Occipital lobe (tissue), 1 donor: ENCODE results near the gene SUN5. TPM values are rescaled to one million over a fixed set of nuclear protein-coding genes. Genes with fewer than 3 reads are reported as not detected.

ENCODE experiments used
- total RNA-seq: library from RNA; depleted of rRNA; stranded (reverse); fragments of >200 nt; gene quantifications from one replicate; pipeline ENCODE4 v1.2.3, GENCODE V29; 2014

The SUN5 gene
- total RNA-seq, 1 donor from 2014 or later: not detected

Other genes with a start within 250 kb of the SUN5 start
- gene DNMT3B, start 242.0 kb downstream of the SUN5 start, total RNA-seq: 4.8 TPM
- 109 TPM for gene MAPRE1, start 184.5 kb downstream of the SUN5 start, total RNA-seq
- not detected for gene EFCAB8, start 145.5 kb downstream of the SUN5 start, total RNA-seq
- gene BPIFB2, start 3.3 kb upstream of the SUN5 start, total RNA-seq: 0.31 TPM
- gene BPIFB6, start 27.2 kb upstream of the SUN5 start, total RNA-seq: not detected
- not detected for gene BPIFB3, start 49.5 kb upstream of the SUN5 start, total RNA-seq
- not detected for gene BPIFB4, start 75.2 kb upstream of the SUN5 start, total RNA-seq
- gene BPIFA2, start 163.7 kb upstream of the SUN5 start, total RNA-seq: not detected
- gene BPIFA3, start 212.9 kb upstream of the SUN5 start, total RNA-seq: not detected
- gene BPIFA1, start 231.6 kb upstream of the SUN5 start, total RNA-seq: not detected